Activated CD8-positive, alpha-beta T cell treated with anti-CD3 and anti-CD28 coated beads for 36 hours (primary cell): Measurements from ENCODE around the gene ADCY6. TPM values are rescaled to one million over a fixed set of nuclear protein-coding genes. Genes with fewer than 3 reads are reported as not detected.

Source experiments
- ATAC-seq: fragments of 200-7000 bp; cut with Tn5 transposase; one replicate; pipeline ENCODE4 v1.10.0; 2021; ENCODE audit warnings: mild to moderate bottlenecking, moderate library complexity
- CTCF ChIA-PET: fragments of 350-600 bp; sonication (Branson Sonifier 250); formaldehyde crosslinking; loops from one replicate; lab custom pipeline; 2021; ENCODE audit warnings: antibody characterized with exemption; lab: Charles Lee
- POLR2A ChIA-PET: fragments of 350-600 bp; sonication (Branson Sonifier 250); formaldehyde crosslinking; loops from one replicate; lab custom pipeline; 2021; ENCODE audit warnings: antibody characterized with exemption; lab: Charles Lee
- DNase-seq: peaks from one replicate; pipeline ENCODE4 v3.0.0-alpha.2; 2020
- H3K27ac Mint-ChIP-seq: one replicate; pipeline ENCODE4 v1.8.0; 2021; ENCODE audit warnings: mild to moderate bottlenecking, mixed read lengths
- H3K27me3 Mint-ChIP-seq: one replicate; pipeline ENCODE4 v1.8.0; 2021; ENCODE audit warnings: mixed read lengths
- H3K36me3 Mint-ChIP-seq: one replicate; pipeline ENCODE4 v1.8.0; 2021; ENCODE audit warnings: low read depth, mixed read lengths
- H3K4me1 Mint-ChIP-seq: one replicate; pipeline ENCODE4 v1.8.0; 2021; ENCODE audit warnings: low read depth, mixed read lengths
- H3K4me3 Mint-ChIP-seq: one replicate; pipeline ENCODE4 v1.8.0; 2021; ENCODE audit warnings: mild to moderate bottlenecking, moderate library complexity, mixed read lengths
- H3K9me3 Mint-ChIP-seq: one replicate; pipeline ENCODE4 v1.8.0; 2021; ENCODE audit warnings: mixed read lengths
- CTCF ChIP-seq: fragments of 200-600 bp; IDR thresholded peaks from one replicate; pipeline ENCODE4 v1.8.0; 2022; ENCODE audit warnings: antibody characterized with exemption, mild to moderate bottlenecking
- intact Hi-C: fragments of 100-400 bp; cut with micrococcal nuclease; formaldehyde crosslinking; loops from one replicate; pipeline ENCODE4 v1.10.0; 2022
- total RNA-seq, 2 experiments: library from RNA; stranded (reverse); gene quantifications; one replicate each; pipeline ENCODE4 v1.2.3, GENCODE V29; 2021

ADCY6 gene
- total RNA-seq, 2 experiments from 2014 or later: not detected

- no peak for DNase-seq
- Mint-ChIP-seq H3K27ac (no peak overlapping the region), H3K4me1 (peaks cover 22% of the 10 kb centered on the region), H3K4me3 (no peak overlapping the region), H3K36me3 (no peaks in the 10 kb centered on the region), H3K27me3 (peaks cover 12% of the 10 kb centered on the region), H3K9me3 (no peaks in the 10 kb centered on the region)
- ChIA-PET POLR2A (interaction anchor here (0.7 to 1.1 kb wide), 2 partner anchors 15 to 44 kb away, joined by 3 read pairs; no protein-coding TSS in a partner anchor), CTCF (interaction anchor here (1.0 to 6.3 kb wide), 7 partner anchors 17 to 78 kb away, joined by 3 to 62 read pairs (median 7); no protein-coding TSS in a partner anchor)
- no peak for ATAC-seq
- intact Hi-C loops: no loop called here
- TF ChIP-seq CTCF: no peak
Observed at GRCh38 chr12:48812389-48812788, 23.5 kb upstream of the ADCY6 start.

GRCh38 chr12:48811437-48812090 lies 22.7 kb upstream of the ADCY6 start:
- no peak for TF ChIP-seq CTCF
- Mint-ChIP-seq H3K4me3 (no peak overlapping the region), H3K4me1 (peaks cover 15% of the 10 kb centered on the region), H3K36me3 (no peaks in the 10 kb centered on the region), H3K9me3 (no peaks in the 10 kb centered on the region), H3K27me3 (peaks cover 4% of the 10 kb centered on the region), H3K27ac (no peak overlapping the region)
- ChIA-PET POLR2A (interaction anchor here (0.6 to 1.4 kb wide), 2 partner anchors 106 to 454 kb away, joined by 3 to 5 read pairs; no protein-coding TSS in a partner anchor), CTCF (interaction anchor here (0.7 to 6.3 kb wide), 10 partner anchors 16 to 167 kb away, joined by 3 to 62 read pairs (median 4); partner anchors contain the start of genes ADCY6 and WNT1)
- DNase-seq (no peak), ATAC-seq (no peak)
- intact Hi-C loops: no loop called here

GRCh38 chr12:48810903-48811431 lies 22.1 kb upstream of the ADCY6 start:
- intact Hi-C loops: no loop called here

GRCh38 chr12:48807981-48808380 lies 19.1 kb upstream of the ADCY6 start:
- Mint-ChIP-seq H3K9me3 (no peaks in the 10 kb centered on the region), H3K4me1 (peaks cover 8% of the 10 kb centered on the region), H3K27me3 (no peaks in the 10 kb centered on the region), H3K27ac (no peak overlapping the region), H3K4me3 (no peak overlapping the region), H3K36me3 (no peaks in the 10 kb centered on the region)
- DNase-seq (no peak), ATAC-seq (no peak)
- TF ChIP-seq CTCF: no peak
- ChIA-PET POLR2A (no interaction called here), CTCF (interaction anchor here (1.1 kb wide), 1 partner anchor 55 kb away, joined by 3 read pairs; no protein-coding TSS in a partner anchor)
- intact Hi-C loops: no loop called here

More at GRCh38 chr12:48810903-48811431, 22.1 kb upstream of the ADCY6 start:
- CTCF ChIA-PET: interaction anchor here (0.9 to 2.6 kb wide), 6 partner anchors 15 to 167 kb away, joined by 3 to 11 read pairs (median 5); partner anchors contain the start of genes ADCY6 and WNT1
- peaks cover 11% of the 10 kb centered on the region for H3K4me1 Mint-ChIP-seq
- POLR2A ChIA-PET: interaction anchor here (1.4 kb wide), 1 partner anchor 454 kb away, joined by 5 read pairs; no protein-coding TSS in a partner anchor
- TF ChIP-seq CTCF: no peak
- DNase-seq (no peak), ATAC-seq (no peak)
- no peak overlapping the region for H3K4me3 Mint-ChIP-seq
- H3K9me3 Mint-ChIP-seq: no peaks in the 10 kb centered on the region
- no peak overlapping the region for H3K27ac Mint-ChIP-seq
- no peaks in the 10 kb centered on the region for H3K36me3 Mint-ChIP-seq
- no peaks in the 10 kb centered on the region for H3K27me3 Mint-ChIP-seq

GRCh38 chr12:48803675-48804074 lies 14.8 kb upstream of the ADCY6 start:
- H3K4me1 Mint-ChIP-seq: peaks cover 5% of the 10 kb centered on the region
- POLR2A ChIA-PET: no interaction called here
- no peak overlapping the region for H3K27ac Mint-ChIP-seq
- H3K9me3 Mint-ChIP-seq: no peaks in the 10 kb centered on the region
- H3K4me3 Mint-ChIP-seq: no peak overlapping the region
- H3K27me3 Mint-ChIP-seq: no peaks in the 10 kb centered on the region
- DNase-seq: no peak
- CTCF ChIA-PET: interaction anchor here (1.3 to 1.9 kb wide), 2 partner anchors 9 to 11 kb away, joined by 4 to 8 read pairs; no protein-coding TSS in a partner anchor
- intact Hi-C loops: no loop called here
- no peak for TF ChIP-seq CTCF
- H3K36me3 Mint-ChIP-seq: no peaks in the 10 kb centered on the region
- ATAC-seq: peak; percentile 34
